ENCODE measurements around the gene APP.

The APP gene

GRCh38 chr21:25934771-25935224 is 235.8 kb downstream of the APP start:
- Histone ChIP-seq H3K9me3 (no peaks in the 10 kb centered on the region), H3K36me3 (peaks cover 6% of the 10 kb centered on the region; the same call in 1 of the 2 replicates), H3K27me3 (no peaks in the 10 kb centered on the region), H3K4me1 (peaks cover 13% of the 10 kb centered on the region), H3K4me3 (ENCODE audit: low read depth, low read length) (no peak overlapping the region)
- DNase-seq: no peak
- no peak for TF ChIP-seq CTCF (IDR thresholded peaks at IDR 0.05; ENCODE audit: low read depth, low read length)

DNA sequence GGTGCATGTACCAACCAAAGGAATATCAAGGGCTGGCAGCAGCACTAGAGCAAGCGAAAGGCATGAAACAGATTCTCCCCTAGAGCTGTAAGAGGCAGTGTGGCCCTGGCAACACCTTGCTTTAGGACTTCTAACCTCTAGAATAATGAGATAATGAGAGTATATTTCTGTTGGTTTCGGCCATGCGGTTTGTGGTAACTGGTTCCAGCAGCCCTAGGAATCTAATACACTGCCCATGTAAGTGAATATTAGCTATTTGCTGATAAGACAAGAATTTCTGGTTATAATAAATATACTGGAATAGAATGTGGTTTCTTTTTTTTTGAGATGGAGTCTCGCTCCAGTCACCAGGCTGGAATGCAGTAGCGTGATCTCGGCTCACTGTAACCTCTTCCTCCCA is 236.4 kb downstream of the APP start:
- no peak for DNase-seq
- H3K27me3 ChIP-seq: no peaks in the 10 kb centered on the region
- TF ChIP-seq CTCF (IDR thresholded peaks at IDR 0.05; ENCODE audit: low read depth, low read length): no peak

DNA sequence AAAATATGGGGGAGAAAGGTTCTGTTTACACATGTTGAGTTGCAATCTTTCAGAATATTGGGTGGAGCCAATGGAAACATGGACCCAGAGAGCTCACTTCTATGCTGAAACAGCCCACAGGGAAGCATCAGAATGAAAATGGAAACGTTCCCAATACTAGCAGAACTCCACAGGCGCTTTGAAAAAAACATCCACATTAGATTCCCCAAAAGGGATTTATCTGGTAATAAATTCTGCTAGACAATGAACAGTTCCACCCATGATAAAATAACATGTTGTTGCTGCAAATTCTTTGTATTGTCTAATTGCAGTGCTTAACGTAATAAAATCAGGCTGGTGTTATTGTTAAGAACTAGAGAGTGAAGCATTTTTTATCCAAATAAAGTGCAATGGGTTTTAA is 238.8 kb downstream of the APP start:
- Histone ChIP-seq H3K36me3 (peaks cover 14% of the 10 kb centered on the region; the same call in 1 of the 2 replicates), H3K4me3 (ENCODE audit: low read depth, low read length) (no peak overlapping the region), H3K27me3 (no peaks in the 10 kb centered on the region), H3K9me3 (no peaks in the 10 kb centered on the region), H3K4me1 (peaks cover 3% of the 10 kb centered on the region; the same call in 1 of the 2 replicates)
- no peak for TF ChIP-seq CTCF (IDR thresholded peaks at IDR 0.05; ENCODE audit: low read depth, low read length)
- no peak for DNase-seq

More for the DNA sequence above, 236.4 kb downstream of the APP start:
- Histone ChIP-seq H3K4me3 (ENCODE audit: low read depth, low read length) (no peak overlapping the region), H3K9me3 (no peaks in the 10 kb centered on the region), H3K4me1 (peaks cover 7% of the 10 kb centered on the region; the same call in 1 of the 2 replicates), H3K36me3 (peaks cover 6% of the 10 kb centered on the region; the same call in 1 of the 2 replicates)

GRCh38 chr21:25929856-25930520 is 240.6 kb downstream of the APP start:
- TF ChIP-seq CTCF (IDR thresholded peaks at IDR 0.05; ENCODE audit: low read depth, low read length): no peak
- no peak for DNase-seq

GRCh38 chr21:25927195-25927880 is 243.2 kb downstream of the APP start:
- Histone ChIP-seq H3K4me3 (ENCODE audit: low read depth, low read length) (no peak overlapping the region), H3K4me1 (peaks cover 3% of the 10 kb centered on the region; the same call in 1 of the 2 replicates), H3K27me3 (no peaks in the 10 kb centered on the region), H3K9me3 (no peaks in the 10 kb centered on the region), H3K36me3 (peaks cover 11% of the 10 kb centered on the region; the same call in 1 of the 2 replicates)
- DNase-seq: no peak
- TF ChIP-seq CTCF (IDR thresholded peaks at IDR 0.05; ENCODE audit: low read depth, low read length): no peak

More at GRCh38 chr21:25929856-25930520, 240.6 kb downstream of the APP start:
- Histone ChIP-seq H3K36me3 (peaks cover 14% of the 10 kb centered on the region; the same call in 1 of the 2 replicates), H3K4me1 (peaks cover 3% of the 10 kb centered on the region; the same call in 1 of the 2 replicates), H3K4me3 (ENCODE audit: low read depth, low read length) (no peak overlapping the region), H3K27me3 (no peaks in the 10 kb centered on the region), H3K9me3 (no peaks in the 10 kb centered on the region)
